Measurements from ENCODE around the gene RNF217. TPM values are rescaled to one million over a fixed set of nuclear protein-coding genes. Genes with fewer than 3 reads are reported as not detected.

Gene RNF217
- total RNA-seq, 1 experiment from 2014 or later = 42.3 TPM

GRCh38 chr6:125117818-125118217 lies 155.6 kb downstream of the RNF217 start:
- Histone ChIP-seq H3K9me2 (ENCODE audit: insufficient read depth) (no peaks in the 10 kb centered on the region), H3F3A (ENCODE audit: insufficient read depth, low read depth) (no peaks in the 10 kb centered on the region), H3K27ac (no peak overlapping the region), H3K36me3 (ENCODE audit: low read depth) (no peaks in the 10 kb centered on the region), H3K27me3 (ENCODE audit: insufficient read depth, low read depth) (no peaks in the 10 kb centered on the region), H3K9me3 (ENCODE audit: insufficient read depth, low read depth) (no peaks in the 10 kb centered on the region; the same call in 1 of the 2 replicates), H3K4me2 (no peak overlapping the region), H4K20me1 (ENCODE audit: insufficient read depth) (no peaks in the 10 kb centered on the region), H3K4me3 (no peak overlapping the region), H3K4me1 (replicated peaks; ENCODE audit: insufficient read depth) (no peaks in the 10 kb centered on the region), H3K79me2 (ENCODE audit: low read depth) (no peaks in the 10 kb centered on the region), H2AFZ (no peak overlapping the region)
- TF ChIP-seq CTCF (conservative IDR thresholded peaks at IDR 0.05) = no peak
- TF ChIP-seq EZH2 (IDR thresholded peaks at IDR 0.05; ENCODE audit: low read depth) = no peak
- ChIA-PET CTCF (no interaction called here), POLR2A (ENCODE audit: unreplicated experiment) (no interaction called here)
- DNase-seq = no peak
- no TSS peak for BruUV-seq (replicated peaks)
- intact Hi-C loops (cut with micrococcal nuclease; ENCODE audit: unreplicated experiment) = no loop called here

GRCh38 chr6:125120054-125120590 lies 157.9 kb downstream of the RNF217 start:
- H4K20me1 ChIP-seq (ENCODE audit: insufficient read depth) = no peaks in the 10 kb centered on the region
- CTCF ChIA-PET = no interaction called here

GRCh38 chr6:125121894-125122293 lies 159.7 kb downstream of the RNF217 start:
- no peak for TF ChIP-seq CTCF (conservative IDR thresholded peaks at IDR 0.05)
- no peak for TF ChIP-seq EZH2 (IDR thresholded peaks at IDR 0.05; ENCODE audit: low read depth)
- POLR2A ChIA-PET (ENCODE audit: unreplicated experiment) = no interaction called here
- Histone ChIP-seq H3K36me3 (ENCODE audit: low read depth) (no peaks in the 10 kb centered on the region), H3K9me3 (ENCODE audit: insufficient read depth, low read depth) (no peaks in the 10 kb centered on the region; the same call in 1 of the 2 replicates), H3K4me3 (no peak overlapping the region), H3K4me2 (no peak overlapping the region), H3K27ac (no peak overlapping the region), H4K20me1 (ENCODE audit: insufficient read depth) (no peaks in the 10 kb centered on the region), H2AFZ (no peak overlapping the region), H3K4me1 (replicated peaks; ENCODE audit: insufficient read depth) (peaks cover 19% of the 10 kb centered on the region), H3K79me2 (ENCODE audit: low read depth) (no peaks in the 10 kb centered on the region), H3K27me3 (ENCODE audit: insufficient read depth, low read depth) (no peaks in the 10 kb centered on the region), H3K9me2 (ENCODE audit: insufficient read depth) (no peaks in the 10 kb centered on the region), H3F3A (ENCODE audit: insufficient read depth, low read depth) (no peaks in the 10 kb centered on the region)
- CTCF ChIA-PET = interaction anchor here (1.1 kb wide), 1 partner anchor 158 kb away, joined by 3 read pairs; no protein-coding TSS in a partner anchor
- no peak for DNase-seq
- no TSS peak for BruUV-seq (replicated peaks)
- intact Hi-C loops (cut with micrococcal nuclease; ENCODE audit: unreplicated experiment) = no loop called here

More at GRCh38 chr6:125120054-125120590, 157.9 kb downstream of the RNF217 start:
- H3K27ac ChIP-seq = no peak overlapping the region
- TF ChIP-seq EZH2 (IDR thresholded peaks at IDR 0.05; ENCODE audit: low read depth) (no peak), CTCF (conservative IDR thresholded peaks at IDR 0.05) (no peak)
- H3K36me3 ChIP-seq (ENCODE audit: low read depth) = no peaks in the 10 kb centered on the region
- peaks cover 19% of the 10 kb centered on the region for H3K4me1 ChIP-seq (replicated peaks; ENCODE audit: insufficient read depth)
- DNase-seq = no peak
- POLR2A ChIA-PET (ENCODE audit: unreplicated experiment) = no interaction called here
- intact Hi-C loops (cut with micrococcal nuclease; ENCODE audit: unreplicated experiment) = no loop called here
- no TSS peak for BruUV-seq (replicated peaks)
- no peak overlapping the region for H3K4me2 ChIP-seq
- H2AFZ ChIP-seq = no peak overlapping the region
- H3K9me3 ChIP-seq (ENCODE audit: insufficient read depth, low read depth) = no peaks in the 10 kb centered on the region; the same call in 1 of the 2 replicates
- H3K79me2 ChIP-seq (ENCODE audit: low read depth) = no peaks in the 10 kb centered on the region
- H3F3A ChIP-seq (ENCODE audit: insufficient read depth, low read depth) = no peaks in the 10 kb centered on the region
- no peaks in the 10 kb centered on the region for H3K27me3 ChIP-seq (ENCODE audit: insufficient read depth, low read depth)
- no peak overlapping the region for H3K4me3 ChIP-seq
- H3K9me2 ChIP-seq (ENCODE audit: insufficient read depth) = no peaks in the 10 kb centered on the region

Data from PC-9 (cell line).